HCT116 (cell line): Measurements from ENCODE around the gene ATP2B3. TPM values are rescaled to one million over a fixed set of nuclear protein-coding genes. Genes with fewer than 3 reads are reported as not detected.

Experiments used
- ATAC-seq: fragments of 200-7000 bp; cut with Tn5 transposase; 2 replicates; pipeline ENCODE4 v1.9.1; 2020; ENCODE audit warnings: mild to moderate bottlenecking, moderate library complexity
- BruUV-seq: library from RNA; stranded (reverse); fragments of 400-500 nt; replicated peaks from 2 replicates; lab custom pipeline; 2021; lab: Mats Ljungman, UMichigan
- CTCF ChIA-PET: fragments of 300-600 bp; sonication (Branson Sonifier 250); formaldehyde crosslinking; loops from one replicate; lab custom pipeline; 2021; ENCODE audit warnings: antibody characterized with exemption; lab: Charles Lee
- POLR2A ChIA-PET: fragments of 300-600, 350-600 bp; sonication (Branson Sonifier 250); formaldehyde crosslinking; loops from one replicate; lab custom pipeline; 2021; ENCODE audit warnings: antibody characterized with exemption; lab: Charles Lee
- RAD21 ChIA-PET, 2 experiments: fragments of 300-600 bp; sonication (Branson Sonifier 250); formaldehyde crosslinking; loops; one replicate each; lab custom pipeline; 2023; ENCODE audit warnings: low total read pairs in 2 of 2; ENCODE audit not compliant: uncharacterized antibody in 2 of 2, unreplicated experiment in 2 of 2, low non-redundant PET in 1 of 2; lab: Charles Lee
- DNase-seq: peaks from one replicate; pipeline ENCODE4 v3.0.0-alpha.2; 2010; ENCODE audit warnings: low read depth, low spot score
- H2AFZ ChIP-seq: fragments of 200-600 bp; shearing (Covaris generic), sonication (generic); 2 replicates; pipeline ENCODE4 v1.6.1; 2017; ENCODE audit warnings: low read depth, mixed run types, mixed read lengths, antibody characterized with exemption, low read length; ENCODE audit not compliant: poor library complexity, severe bottlenecking
- H3K27ac ChIP-seq: 2 replicates; pipeline ENCODE4 v1.5.1; 2012; ENCODE audit warnings: low read depth, low read length
- H3K27me3 ChIP-seq: fragments of 200-600 bp; sonication (generic); 2 replicates; pipeline ENCODE4 v1.6.1; 2016; ENCODE audit warnings: mixed run types, low read length, mixed read lengths; ENCODE audit not compliant: insufficient read depth
- H3K36me3 ChIP-seq, 2 experiments: fragments of 200-500 bp in 1 of 2; fragments of 200-600 bp in 1 of 2; sonication (Bioruptor generic) in 1 of 2; sonication (generic) in 1 of 2; 2 replicates each; pipeline versions ENCODE4 v1.5.1 to v1.6.1; 2014 to 2016; ENCODE audit warnings: low read length in 2 of 2, inconsistent platforms in 1 of 2, mixed read lengths in 1 of 2, mixed run types in 1 of 2; ENCODE audit not compliant: insufficient read depth in 2 of 2, control insufficient read depth in 1 of 2
- H3K4me1 ChIP-seq, 2 experiments: fragments of 200-600 bp in 1 of 2; sonication (generic) in 1 of 2; 2 replicates each; pipeline versions ENCODE4 v1.5.1 to v1.6.1; 2012 to 2017; ENCODE audit warnings: low read length in 2 of 2, inconsistent platforms in 1 of 2, mild to moderate bottlenecking in 1 of 2, mixed read lengths in 1 of 2, mixed run types in 1 of 2, moderate library complexity in 1 of 2; ENCODE audit not compliant: insufficient read depth in 2 of 2, control insufficient read depth in 1 of 2
- H3K4me2 ChIP-seq: fragments of 200-600 bp; sonication (generic); 2 replicates; pipeline ENCODE4 v1.6.1; 2017; ENCODE audit warnings: mixed run types, low read length, mixed read lengths
- H3K4me3 ChIP-seq, 2 experiments: fragments of 200-600 bp in 1 of 2; sonication (generic) in 1 of 2; replicated peaks in 1 of 2; 2 replicates each; pipeline ENCODE4 v1.5.1; 2011 to 2016; ENCODE audit warnings: low read length in 2 of 2, control low read depth in 1 of 2, low read depth in 1 of 2, mild to moderate bottlenecking in 1 of 2, mixed read lengths in 1 of 2, mixed run types in 1 of 2
- H3K79me2 ChIP-seq: fragments of 200-600 bp; sonication (generic); 2 replicates; pipeline ENCODE4 v1.6.1; 2017; ENCODE audit warnings: mild to moderate bottlenecking, mixed run types, low read length, moderate library complexity, mixed read lengths; ENCODE audit not compliant: insufficient read depth
- H3K9ac ChIP-seq: fragments of 200-600 bp; sonication (generic); 2 replicates; pipeline ENCODE4 v1.6.1; 2016; ENCODE audit warnings: low read length, mixed read lengths
- H3K9me2 ChIP-seq: fragments of 200-600 bp; sonication (generic), shearing (Covaris generic); 2 replicates; pipeline ENCODE4 v1.6.1; 2017; ENCODE audit warnings: mixed run types, mild to moderate bottlenecking, moderate library complexity; ENCODE audit not compliant: insufficient read depth
- H3K9me3 ChIP-seq, 2 experiments: fragments of 200-500 bp in 1 of 2; fragments of 200-600 bp in 1 of 2; sonication (Bioruptor generic) in 1 of 2; sonication (generic) in 1 of 2; 2 replicates each; pipeline ENCODE4 v1.6.1; 2014 to 2017; ENCODE audit warnings: low read length in 2 of 2, mixed read lengths in 2 of 2, inconsistent platforms in 1 of 2, low read depth in 1 of 2, mild to moderate bottlenecking in 1 of 2, mixed run types in 1 of 2, moderate library complexity in 1 of 2; ENCODE audit not compliant: control insufficient read depth in 1 of 2, insufficient read depth in 1 of 2
- H4K20me1 ChIP-seq: fragments of 200-600 bp; sonication (generic), shearing (Covaris generic); 2 replicates; pipeline ENCODE4 v1.6.1; 2017; ENCODE audit warnings: mixed run types, mild to moderate bottlenecking, moderate library complexity; ENCODE audit not compliant: insufficient read depth
- EZH2phosphoT487 ChIP-seq: fragments of 200-600 bp; IDR thresholded peaks from 2 replicates; pipeline ENCODE4 v1.6.1; 2018; ENCODE audit warnings: antibody characterized with exemption, borderline replicate concordance
- SP1 ChIP-seq: IDR thresholded peaks from 2 replicates; pipeline ENCODE4 v1.6.1; 2012; ENCODE audit warnings: low read depth
- SRF ChIP-seq: IDR thresholded peaks from 2 replicates; pipeline ENCODE4 v1.6.1; 2012; ENCODE audit warnings: low read depth
- YY1 ChIP-seq: IDR thresholded peaks from 2 replicates; pipeline ENCODE4 v1.6.1; 2011; ENCODE audit warnings: low read length, low read depth, moderate library complexity, mild to moderate bottlenecking; ENCODE audit not compliant: insufficient replicate concordance; ENCODE audit errors: extremely low read depth
- ZFX ChIP-seq: fragments of 450-650 bp; IDR thresholded peaks from 2 replicates; pipeline ENCODE4 v1.6.1; 2017
- ZNF274 ChIP-seq: fragments of 200-500 bp; sonication (Bioruptor generic); IDR thresholded peaks from 2 replicates; pipeline ENCODE4 v1.6.1; 2014; ENCODE audit warnings: mild to moderate bottlenecking, low read depth, low read length, inconsistent platforms
- intact Hi-C: fragments of 100-400 bp; cut with micrococcal nuclease; formaldehyde crosslinking; loops from 2 replicates; pipeline ENCODE4 v1.10.0; 2022
- total RNA-seq: library from RNA; stranded (reverse); gene quantifications from one replicate; pipeline ENCODE4 v1.2.1, GENCODE V29; 2021; ENCODE audit not compliant: unreplicated experiment

ATP2B3 gene
- total RNA-seq, 1 experiment from 2014 or later: not detected

DNA sequence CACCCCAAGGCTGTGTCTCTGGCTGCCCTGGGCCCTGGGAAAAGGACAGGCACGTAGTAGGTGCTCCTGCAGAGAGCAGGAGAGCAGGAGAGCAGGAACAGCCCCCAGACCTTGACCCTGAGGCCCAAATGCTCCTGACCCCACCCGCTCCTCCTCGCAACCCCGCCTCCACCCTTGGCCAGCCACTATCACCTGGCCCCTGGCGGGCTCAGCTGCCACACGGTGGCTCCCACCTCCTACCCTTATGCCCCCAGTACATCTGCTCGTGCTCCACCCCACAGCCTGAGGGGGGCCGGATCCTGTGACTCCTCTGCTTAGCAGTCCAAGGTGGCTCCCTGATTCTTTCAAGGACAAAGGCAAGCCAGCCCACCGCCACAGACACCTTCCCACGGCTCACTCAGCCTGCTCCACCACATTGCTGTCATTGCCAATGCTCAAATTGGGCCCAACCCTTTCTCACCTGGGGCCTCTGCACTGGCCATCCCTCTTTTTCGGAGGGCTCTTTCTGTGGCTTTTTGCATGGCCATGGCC is 41.6 kb upstream of the ATP2B3 start:
- Histone ChIP-seq H3K9me2 (no peaks in the 10 kb centered on the region), H3K36me3 (no peaks in the 10 kb centered on the region), H2AFZ (no peak overlapping the region), H3K4me3 (no peak overlapping the region), H3K27ac (no peak overlapping the region), H3K9me3 (no peaks in the 10 kb centered on the region), H3K4me2 (no peak overlapping the region), H3K9ac (no peak overlapping the region), H3K4me1 (peaks cover 0 to 5% of the 10 kb centered on the region in 2 experiments; a peak in 1 of 4 replicates), H3K27me3 (no peaks in the 10 kb centered on the region)
- no peak for ATAC-seq
- intact Hi-C loops: no loop called here
- no TSS peak for BruUV-seq
- ChIA-PET RAD21 (no interaction called here), CTCF (no interaction called here)
- no peak for TF ChIP-seq SRF
- TF ChIP-seq ZNF274: no peak
- no peak for TF ChIP-seq ZFX
- no peak for TF ChIP-seq YY1
- no peak for TF ChIP-seq EZH2phosphoT487
- TF ChIP-seq, all 23 proteins: peak for 0
- Histone ChIP-seq H4K20me1 (no peaks in the 10 kb centered on the region), H3K79me2 (no peaks in the 10 kb centered on the region)
- no peak for DNase-seq
- POLR2A ChIA-PET: no interaction called here

DNA sequence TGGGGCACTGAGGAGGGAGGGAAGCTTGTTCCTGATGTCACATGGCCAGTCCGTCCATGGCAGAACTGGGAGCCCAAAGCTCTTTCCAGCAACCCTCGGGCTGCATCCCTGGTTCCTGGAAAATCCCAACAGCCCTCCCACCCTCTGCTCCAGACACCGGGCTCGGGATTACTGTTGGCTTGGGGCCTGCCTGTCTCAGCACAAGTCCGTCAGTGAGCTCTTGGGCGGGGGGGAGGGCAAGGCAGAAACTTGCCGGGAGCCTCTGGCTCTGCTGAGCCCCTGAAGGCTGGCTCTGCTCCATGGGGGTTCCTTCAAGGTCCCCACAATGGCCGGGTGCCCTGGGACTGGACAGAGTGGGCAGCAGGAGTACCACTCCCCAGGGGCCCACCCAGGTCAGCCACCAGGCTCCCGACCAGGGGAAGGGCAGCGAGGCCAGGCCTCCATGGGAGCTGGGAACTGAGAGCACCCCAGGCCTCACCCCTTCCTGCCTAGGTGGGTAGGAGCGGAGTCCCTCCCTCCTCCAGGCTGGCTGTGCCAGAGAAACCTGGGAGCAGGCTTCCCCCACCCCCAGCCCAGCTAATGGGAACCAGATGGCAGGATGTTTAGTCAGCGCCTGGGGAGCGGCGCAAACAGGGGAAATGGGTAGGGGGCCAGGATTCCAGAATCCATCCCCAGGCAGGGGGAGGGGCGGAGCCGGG is 40.6 kb upstream of the ATP2B3 start:
- no peak overlapping the region for H3K4me3 ChIP-seq
- no peaks in the 10 kb centered on the region for H3K36me3 ChIP-seq
- CTCF ChIA-PET: no interaction called here
- no peak overlapping the region for H3K27ac ChIP-seq
- no peaks in the 10 kb centered on the region for H3K79me2 ChIP-seq
- TF ChIP-seq SP1: no peak
- H3K9ac ChIP-seq: no peak overlapping the region
- no peak overlapping the region for H3K4me2 ChIP-seq
- POLR2A ChIA-PET: no interaction called here
- H2AFZ ChIP-seq: no peak overlapping the region
- no peaks in the 10 kb centered on the region for H4K20me1 ChIP-seq
- H3K9me3 ChIP-seq: no peaks in the 10 kb centered on the region
- intact Hi-C loops: no loop called here
- H3K9me2 ChIP-seq: no peaks in the 10 kb centered on the region
- H3K27me3 ChIP-seq: no peaks in the 10 kb centered on the region
- RAD21 ChIA-PET: no interaction called here
- no TSS peak for BruUV-seq
- no peak for DNase-seq
- H3K4me1 ChIP-seq: peaks cover 0 to 5% of the 10 kb centered on the region in 2 experiments; a peak in 1 of 4 replicates
- no peak for ATAC-seq
